Stimulated activated naive B cell treated with anti-CD40 and anti-IgM and Interleukin-4, amounts not matched to agents 10 μg/mL and 1 μg/mL and 100 μg/mL, for 72 hours (primary cell): ENCODE measurements around the gene TUT4.
A peak's percentile ranks its signal among the peaks of the same experiment; 100 is the strongest.

Experiments
- ATAC-seq, 2 donors: fragments of 150-1000 bp; cut with Tn5 transposase; replicated peaks; 2 replicates each; pipeline ENCODE4 v1.10.0; 2021; ENCODE audit warnings: moderate library complexity in 1 of 2
- DNase-seq: peaks from one replicate; pipeline ENCODE4 v3.0.0; 2021
- H3K27ac Mint-ChIP-seq: one replicate; pipeline ENCODE4 v1.8.0; 2022; ENCODE audit warnings: mild to moderate bottlenecking, mixed read lengths
- H3K27me3 Mint-ChIP-seq, 2 donors: one replicate each; pipeline ENCODE4 v1.8.0; 2022; ENCODE audit warnings: mixed read lengths in 2 of 2
- H3K36me3 Mint-ChIP-seq, 2 donors: one replicate each; pipeline ENCODE4 v1.8.0; 2022; ENCODE audit warnings: mixed read lengths in 2 of 2, mild to moderate bottlenecking in 1 of 2
- H3K4me1 Mint-ChIP-seq, 2 donors: one replicate each; pipeline ENCODE4 v1.8.0; 2022; ENCODE audit warnings: mixed read lengths in 2 of 2, mild to moderate bottlenecking in 1 of 2
- H3K4me3 Mint-ChIP-seq, 2 donors: one replicate each; pipeline ENCODE4 v1.8.0; 2022; ENCODE audit warnings: mild to moderate bottlenecking in 2 of 2, mixed read lengths in 2 of 2, moderate library complexity in 1 of 2
- H3K9me3 Mint-ChIP-seq, 2 donors: one replicate each; pipeline ENCODE4 v1.8.0; 2022; ENCODE audit warnings: mixed read lengths in 2 of 2, mild to moderate bottlenecking in 1 of 2

TUT4 gene

DNA sequence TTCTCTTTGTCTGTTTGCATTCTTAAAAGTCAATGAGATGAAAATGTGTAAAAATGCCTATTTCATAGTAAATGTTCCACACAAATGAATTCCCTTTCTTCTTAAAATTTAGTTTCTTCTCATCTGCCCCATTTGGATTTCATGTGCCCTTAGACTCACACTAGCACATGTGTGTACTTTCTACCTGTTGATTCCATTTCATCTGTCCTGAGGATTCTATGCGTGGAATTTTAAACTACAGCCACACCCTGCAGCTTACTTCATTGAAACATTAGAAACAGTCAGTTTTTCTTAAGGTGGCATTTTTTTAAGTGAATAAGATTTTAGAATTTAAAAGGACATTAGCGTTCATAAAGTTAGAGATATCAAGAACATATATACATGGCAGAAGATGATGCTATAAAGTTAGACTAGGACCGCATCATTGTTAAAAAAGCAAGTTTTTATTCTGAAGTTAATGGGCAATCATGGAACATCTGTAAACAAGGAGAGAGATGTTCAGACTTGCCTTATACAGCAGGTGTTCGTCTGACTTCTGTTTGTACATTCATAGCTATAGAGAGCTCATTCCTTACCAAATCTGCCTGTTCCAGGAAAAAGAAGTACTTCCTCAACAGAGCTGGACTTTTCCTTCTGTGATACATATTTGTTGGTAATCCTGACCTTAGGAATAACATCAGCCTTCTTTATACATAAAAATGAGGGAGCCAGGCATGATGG lies 3.9 kb upstream of the TUT4 start:
- Mint-ChIP-seq H3K36me3 (no peaks in the 10 kb centered on the region), H3K4me3 (no peak overlapping the region), H3K9me3 (no peaks in the 10 kb centered on the region), H3K27me3 (no peaks in the 10 kb centered on the region), H3K4me1 (peaks cover 1 to 10% of the 10 kb centered on the region in 2 donors), H3K27ac (no peak overlapping the region)
- DNase-seq (no peak), ATAC-seq (no peak)

DNA sequence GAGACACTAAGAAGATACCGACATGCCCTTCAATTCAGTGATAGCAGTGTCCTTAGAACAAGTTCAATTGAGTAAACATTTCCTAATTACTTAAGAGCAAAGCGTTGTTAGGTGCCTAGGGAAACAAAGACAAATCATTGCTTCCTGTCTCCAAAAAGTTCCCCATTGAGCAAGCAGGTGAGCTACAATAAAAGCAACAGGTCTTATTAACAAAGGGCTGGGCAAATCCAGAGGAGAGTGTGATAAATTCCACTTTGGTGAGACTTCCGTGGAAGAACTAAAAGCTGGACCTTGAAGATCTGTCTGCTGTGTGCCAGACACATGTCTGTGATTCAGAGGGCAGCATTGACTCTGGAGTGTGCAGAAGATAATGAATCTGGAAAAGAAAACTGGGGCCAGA lies 1.9 kb upstream of the TUT4 start:
- DNase-seq (no peak), ATAC-seq (no peak)
- Mint-ChIP-seq H3K9me3 (no peaks in the 10 kb centered on the region), H3K36me3 (no peaks in the 10 kb centered on the region), H3K27ac (peak overlapping the region; percentile 33), H3K4me1 (peaks cover 4 to 19% of the 10 kb centered on the region in 2 donors), H3K4me3 (peak overlapping the region in 1 of 2 donors; percentile 53), H3K27me3 (no peaks in the 10 kb centered on the region)

DNA sequence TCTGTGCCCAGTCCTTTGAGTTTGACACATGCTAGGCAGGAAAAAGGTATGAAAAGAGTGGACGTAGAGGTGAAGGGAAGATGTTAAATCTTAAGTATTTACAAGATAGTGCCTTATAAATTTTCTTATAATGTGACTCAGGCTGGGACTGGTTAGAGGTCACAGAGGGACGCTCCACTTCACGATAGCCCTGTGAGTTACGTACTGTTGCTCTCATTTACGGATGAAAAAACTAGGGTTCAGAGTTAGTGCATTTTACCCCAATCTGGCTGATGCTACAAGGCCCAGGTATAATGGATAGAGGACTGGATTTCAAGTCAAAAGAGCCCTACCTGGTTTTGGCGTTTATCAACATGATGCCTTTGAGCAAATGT lies 1.4 kb upstream of the TUT4 start:
- Mint-ChIP-seq H3K9me3 (no peaks in the 10 kb centered on the region), H3K27ac (peak overlapping the region; percentile 77), H3K4me3 (peak overlapping the region in 1 of 2 donors; percentile 79), H3K36me3 (peaks cover 0 to 2% of the 10 kb centered on the region in 2 donors), H3K4me1 (peaks cover 8 to 24% of the 10 kb centered on the region in 2 donors), H3K27me3 (no peaks in the 10 kb centered on the region)
- DNase-seq (no peak), ATAC-seq (no peak)

DNA sequence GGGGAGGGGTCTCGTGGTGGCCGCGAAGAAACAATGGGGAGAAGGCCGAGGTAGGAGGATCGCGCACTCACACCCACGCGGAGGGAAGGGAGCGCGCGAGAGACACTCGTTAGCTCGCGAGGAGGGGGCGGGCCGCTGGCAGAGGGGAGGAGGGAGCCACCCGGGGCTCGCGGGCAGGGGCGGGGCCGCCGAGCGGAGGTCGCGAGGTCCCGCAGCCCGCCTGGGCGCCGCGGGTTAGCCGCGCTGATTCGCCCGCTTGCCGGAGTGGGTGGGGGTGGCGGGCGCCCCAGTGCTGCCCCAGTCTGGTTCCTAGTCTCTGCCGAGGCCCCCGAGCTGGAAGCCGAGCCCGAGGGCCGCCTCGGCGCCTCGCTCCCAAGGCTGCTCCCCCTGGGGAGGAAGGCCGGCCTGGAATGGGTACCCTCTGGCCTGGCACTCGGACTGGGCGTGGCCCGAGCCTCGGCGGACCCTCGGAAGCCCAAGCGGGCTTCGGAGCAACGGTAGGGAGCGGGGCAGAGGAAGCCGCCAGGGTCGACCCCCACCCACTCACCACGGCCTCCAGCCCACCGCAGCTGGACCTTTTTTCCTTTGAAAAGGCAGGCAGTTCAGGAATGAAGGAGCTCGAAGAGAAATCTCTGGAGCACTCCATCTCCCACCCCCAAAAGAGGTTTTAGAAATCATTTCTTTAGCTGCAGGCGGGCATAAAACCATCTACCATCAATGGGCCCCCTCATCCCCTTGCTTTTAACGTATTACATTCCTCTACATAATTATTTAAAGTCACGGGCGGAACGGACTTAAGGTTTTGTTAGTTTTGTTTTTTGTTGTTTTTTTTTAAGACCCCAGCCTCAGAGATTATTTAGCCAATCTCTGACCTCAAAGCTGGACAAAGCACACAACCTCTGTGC lies 722 bp upstream of the TUT4 start:
- Mint-ChIP-seq H3K9me3 (no peaks in the 10 kb centered on the region), H3K4me1 (peaks cover 15 to 31% of the 10 kb centered on the region in 2 donors), H3K27ac (peak overlapping the region; percentile 77), H3K4me3 (peak overlapping the region in 1 of 2 donors; percentile 79), H3K36me3 (peaks cover 0 to 5% of the 10 kb centered on the region in 2 donors), H3K27me3 (no peaks in the 10 kb centered on the region)
- ATAC-seq (peak; percentile 76 to 83), DNase-seq (peak; percentile 86)

DNA sequence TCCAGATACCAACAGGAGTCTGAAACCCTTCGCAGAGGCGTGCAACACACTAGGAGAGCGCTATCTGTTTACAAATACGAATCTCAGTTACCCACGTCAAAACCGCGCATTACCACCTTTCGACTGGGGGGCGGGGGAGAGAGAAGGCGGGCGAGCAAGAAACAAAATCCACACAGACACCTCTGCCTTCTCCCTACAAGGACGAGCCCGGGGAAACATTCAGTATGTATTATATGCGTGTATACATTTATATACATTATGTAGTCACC lies 722 bp downstream of the TUT4 start:
- H3K4me3 Mint-ChIP-seq = no peak overlapping the region

DNA sequence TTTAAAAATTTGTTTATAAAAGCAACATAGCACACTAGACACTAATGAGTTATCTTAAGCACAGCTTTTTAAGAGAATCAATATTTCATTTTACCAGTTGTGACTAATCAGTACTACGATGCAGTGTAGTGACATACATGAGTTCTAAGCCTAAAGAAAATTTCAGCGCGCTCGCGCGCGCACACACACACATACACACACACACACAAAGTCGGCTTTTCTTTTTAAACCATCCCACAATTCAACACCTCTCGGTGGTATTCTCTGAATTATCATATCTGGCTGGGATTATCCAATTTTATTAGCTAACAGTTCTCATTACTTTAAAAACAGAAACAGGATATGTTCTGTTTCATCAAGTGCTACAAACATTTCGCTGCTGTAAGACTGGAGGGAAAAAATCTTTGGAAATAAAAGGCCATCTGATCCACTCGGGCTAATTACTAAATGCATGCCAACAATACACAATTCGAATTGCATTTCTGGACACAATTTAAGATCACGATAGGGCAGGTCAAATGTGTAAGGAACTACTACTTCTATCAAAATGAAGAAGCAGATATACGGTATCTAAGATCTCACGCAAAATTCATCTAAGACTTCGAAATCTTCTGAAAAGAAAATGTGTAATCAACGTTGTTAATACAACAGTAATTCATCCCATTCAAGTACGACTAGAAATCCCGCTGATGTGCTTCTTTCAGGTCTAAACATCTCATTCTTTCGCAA lies 1.2 kb downstream of the TUT4 start:
- peaks cover 0 to 9% of the 10 kb centered on the region in 2 donors for H3K36me3 Mint-ChIP-seq
- H3K27ac Mint-ChIP-seq = no peak overlapping the region
- no peaks in the 10 kb centered on the region for H3K9me3 Mint-ChIP-seq
- no peaks in the 10 kb centered on the region for H3K27me3 Mint-ChIP-seq
- no peak for ATAC-seq
- peaks cover 21 to 45% of the 10 kb centered on the region in 2 donors for H3K4me1 Mint-ChIP-seq
- no peak overlapping the region for H3K4me3 Mint-ChIP-seq
- DNase-seq = no peak

More for the DNA sequence above, 722 bp downstream of the TUT4 start:
- Mint-ChIP-seq H3K9me3 (no peaks in the 10 kb centered on the region), H3K4me1 (peaks cover 18 to 40% of the 10 kb centered on the region in 2 donors), H3K27me3 (no peaks in the 10 kb centered on the region), H3K27ac (no peak overlapping the region), H3K36me3 (peaks cover 0 to 5% of the 10 kb centered on the region in 2 donors)
- DNase-seq (peak; percentile 57), ATAC-seq (peak; percentile 54 to 61)

DNA sequence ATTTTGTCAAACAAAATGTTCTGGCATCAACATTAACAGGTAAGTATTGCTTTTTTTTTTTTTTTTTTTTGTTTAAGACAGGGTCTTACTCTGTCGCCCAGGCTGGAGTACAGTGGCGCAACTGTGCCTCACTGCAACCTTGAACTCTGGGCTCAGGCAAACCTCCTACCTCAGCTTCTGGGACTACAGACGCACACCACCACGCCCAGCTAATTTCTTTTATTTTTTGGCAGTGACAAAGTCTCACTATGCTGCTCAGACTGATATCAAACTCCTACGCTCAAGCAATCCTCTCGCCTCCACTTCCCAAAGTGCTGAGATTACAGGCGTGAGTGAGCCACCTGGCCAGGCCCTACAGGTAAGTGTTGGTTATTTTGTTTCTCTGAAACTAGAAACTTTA lies 2.4 kb downstream of the TUT4 start:
- Mint-ChIP-seq H3K27ac (no peak overlapping the region), H3K27me3 (no peaks in the 10 kb centered on the region), H3K4me1 (peaks cover 23 to 52% of the 10 kb centered on the region in 2 donors), H3K36me3 (peaks cover 4 to 13% of the 10 kb centered on the region in 2 donors), H3K9me3 (peaks cover 0 to 2% of the 10 kb centered on the region in 2 donors), H3K4me3 (peak overlapping the region; percentile 34 to 47)
- DNase-seq (no peak), ATAC-seq (no peak)

DNA sequence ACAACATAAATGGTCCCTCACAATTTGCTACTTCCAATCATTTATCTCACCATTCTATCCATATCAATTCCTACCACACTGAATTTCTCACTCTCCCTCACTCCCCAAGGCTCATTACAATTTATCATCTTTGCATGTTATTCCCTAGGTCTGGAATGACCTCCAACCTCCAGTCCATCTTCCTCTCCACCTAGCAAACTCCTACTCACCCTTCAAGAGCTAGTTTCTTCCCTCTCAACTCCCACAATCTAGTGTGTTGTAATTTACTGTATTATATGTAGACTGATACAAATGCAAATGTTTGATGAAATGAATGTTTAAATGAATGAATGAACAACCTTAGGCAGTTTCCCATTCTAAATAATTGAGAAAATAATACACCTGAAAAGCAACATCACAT lies 3.6 kb downstream of the TUT4 start:
- H3K4me1 Mint-ChIP-seq = peaks cover 23 to 52% of the 10 kb centered on the region in 2 donors
- no peak for DNase-seq
- ATAC-seq = no peak
- peak overlapping the region; percentile 48 for H3K27ac Mint-ChIP-seq
- H3K27me3 Mint-ChIP-seq = no peaks in the 10 kb centered on the region
- peaks cover 0 to 2% of the 10 kb centered on the region in 2 donors for H3K9me3 Mint-ChIP-seq
- peaks cover 7 to 20% of the 10 kb centered on the region in 2 donors for H3K36me3 Mint-ChIP-seq
- peak overlapping the region; percentile 5 to 36 for H3K4me3 Mint-ChIP-seq

DNA sequence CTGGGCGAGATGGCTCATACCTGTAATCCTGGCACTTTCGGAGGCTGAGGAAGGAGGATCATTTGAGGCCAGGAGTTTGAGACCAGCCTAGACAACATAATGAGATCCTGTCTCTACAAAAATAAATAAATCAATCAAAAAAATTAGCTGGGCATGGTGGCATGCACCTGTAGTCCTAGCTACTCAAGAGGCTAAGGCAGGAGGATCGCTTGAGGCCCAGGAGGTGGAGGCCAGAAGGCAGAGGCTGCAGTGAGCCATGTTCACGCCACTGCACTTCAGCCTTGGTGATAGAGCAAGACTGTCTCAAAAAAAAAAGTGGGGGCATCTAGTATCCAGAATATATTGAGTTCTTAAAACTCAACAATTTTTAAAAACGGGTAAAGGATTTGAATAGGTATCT lies 6.0 kb downstream of the TUT4 start:
- DNase-seq = no peak
- H3K27ac Mint-ChIP-seq = no peak overlapping the region
- H3K4me1 Mint-ChIP-seq = peaks cover 23 to 47% of the 10 kb centered on the region in 2 donors
- H3K9me3 Mint-ChIP-seq = peaks cover 6 to 10% of the 10 kb centered on the region in 2 donors
- ATAC-seq = no peak
- H3K4me3 Mint-ChIP-seq = no peak overlapping the region
- no peaks in the 10 kb centered on the region for H3K27me3 Mint-ChIP-seq
- H3K36me3 Mint-ChIP-seq = peaks cover 19 to 40% of the 10 kb centered on the region in 2 donors

DNA sequence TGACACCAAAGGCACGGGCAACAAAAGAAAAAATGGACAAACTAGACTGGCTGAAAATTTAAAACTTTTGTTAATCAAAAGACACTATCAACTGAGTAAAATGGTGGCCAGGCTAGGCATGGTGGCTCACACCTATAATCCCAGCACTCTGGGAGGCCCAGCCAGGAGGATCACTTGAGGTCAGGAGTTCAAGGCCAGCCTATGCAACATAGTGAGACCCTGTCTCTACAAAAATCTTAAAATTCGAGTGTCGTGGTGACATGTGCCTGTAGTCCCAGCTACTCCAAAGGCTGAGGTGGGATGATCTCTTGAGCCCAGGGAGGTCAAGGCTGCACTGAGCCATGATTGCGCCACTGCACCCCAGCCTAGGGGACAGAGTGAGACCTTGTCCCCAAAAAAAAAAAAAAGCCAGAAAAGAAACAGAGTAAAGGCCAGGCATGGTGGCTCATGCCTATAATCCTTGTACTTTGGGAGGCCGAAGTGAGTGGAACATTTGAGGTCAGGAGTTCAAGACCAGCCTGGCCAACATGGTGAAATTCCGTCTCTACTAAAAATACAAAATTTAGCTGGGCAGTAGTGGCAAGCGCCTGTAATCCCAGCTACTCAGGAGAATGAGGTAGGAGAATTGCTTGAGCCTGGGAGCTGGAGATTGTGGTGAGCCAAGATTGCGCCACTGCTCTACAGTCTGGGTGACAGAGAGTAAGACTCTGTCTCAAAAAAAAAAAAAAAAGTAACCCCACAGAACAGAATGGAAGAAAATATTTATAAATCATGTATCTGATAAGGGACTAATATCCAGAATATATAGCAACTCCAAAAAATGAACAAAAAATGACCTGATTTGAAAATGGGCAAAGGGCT lies 8.0 kb downstream of the TUT4 start:
- no peaks in the 10 kb centered on the region for H3K27me3 Mint-ChIP-seq
- peaks cover 33 to 49% of the 10 kb centered on the region in 2 donors for H3K36me3 Mint-ChIP-seq
- no peak overlapping the region for H3K27ac Mint-ChIP-seq
- peaks cover 8 to 12% of the 10 kb centered on the region in 2 donors for H3K9me3 Mint-ChIP-seq
- DNase-seq (no peak), ATAC-seq (no peak)
- H3K4me1 Mint-ChIP-seq = peaks cover 21 to 44% of the 10 kb centered on the region in 2 donors
- no peak overlapping the region for H3K4me3 Mint-ChIP-seq

DNA sequence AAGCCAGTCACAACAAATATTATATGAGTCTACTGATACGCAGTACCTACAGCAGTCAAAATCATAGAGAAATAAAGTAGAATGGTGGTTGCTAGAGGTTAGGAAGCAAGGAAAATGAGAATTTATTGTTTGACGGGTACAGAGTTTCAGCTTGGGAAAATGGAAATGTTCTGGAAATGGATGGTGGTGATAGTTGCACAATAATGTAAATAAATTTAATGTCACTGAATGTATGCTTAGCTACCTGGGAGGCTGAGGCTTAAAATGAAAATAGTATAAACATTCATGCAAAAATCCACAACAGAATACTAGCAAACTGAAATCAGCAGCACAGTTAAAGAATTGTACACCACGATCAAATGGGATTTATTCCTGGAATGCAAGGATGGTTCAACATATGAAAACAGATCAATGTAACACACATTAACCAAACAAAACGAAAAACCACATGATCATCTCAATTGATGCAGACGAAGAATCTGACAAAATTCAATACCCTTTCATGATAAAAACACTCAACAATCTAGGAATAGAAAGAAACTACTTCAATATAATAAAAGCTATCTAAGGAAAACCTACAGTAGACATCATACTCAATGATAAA lies 10.7 kb downstream of the TUT4 start:
- Mint-ChIP-seq H3K9me3 (peaks cover 8 to 12% of the 10 kb centered on the region in 2 donors), H3K4me3 (no peak overlapping the region), H3K4me1 (peaks cover 16 to 46% of the 10 kb centered on the region in 2 donors), H3K36me3 (peaks cover 40 to 58% of the 10 kb centered on the region in 2 donors), H3K27ac (peak overlapping the region; percentile 17), H3K27me3 (no peaks in the 10 kb centered on the region)
- ATAC-seq = no peak
- no peak for DNase-seq

DNA sequence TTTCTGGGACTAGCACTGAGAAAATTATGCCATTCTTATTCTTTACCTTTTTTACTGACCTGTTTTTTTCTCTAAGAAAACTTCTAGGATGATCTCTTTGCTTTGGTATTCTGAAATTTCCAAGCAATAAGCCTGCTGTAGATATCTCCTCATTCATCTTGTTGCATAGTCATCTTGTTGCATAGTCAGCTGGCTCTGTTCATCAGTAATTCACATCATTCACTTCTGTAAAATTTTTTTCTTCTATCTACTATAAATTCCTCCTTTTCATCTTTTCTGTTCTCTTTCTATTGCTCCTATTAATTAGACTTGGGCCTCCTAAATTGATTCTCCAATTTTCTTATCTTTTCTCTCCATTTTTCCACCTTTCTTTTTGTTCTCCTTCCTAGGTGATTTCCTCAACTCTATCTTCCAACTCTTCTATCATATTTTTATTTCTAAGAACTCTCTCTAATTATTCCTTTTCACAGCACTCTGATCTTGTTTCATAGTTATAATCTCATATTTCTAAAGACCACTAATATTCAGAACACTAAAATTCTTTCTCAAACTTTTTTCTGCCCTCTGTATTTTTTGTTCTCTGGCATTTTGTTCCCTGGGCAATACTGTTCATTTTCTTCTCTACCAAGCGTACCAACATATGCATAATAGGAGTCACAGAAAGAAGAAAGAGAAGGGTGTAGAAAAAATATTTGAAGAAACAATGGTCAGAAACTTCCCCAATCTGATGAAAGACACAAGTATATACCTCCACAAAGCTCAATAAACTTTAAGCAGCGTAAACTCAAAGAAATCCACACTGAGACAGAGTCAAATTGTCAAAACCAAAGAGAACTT lies 17.7 kb downstream of the TUT4 start:
- peaks cover 24 to 33% of the 10 kb centered on the region in 2 donors for H3K36me3 Mint-ChIP-seq
- no peaks in the 10 kb centered on the region for H3K27me3 Mint-ChIP-seq
- H3K9me3 Mint-ChIP-seq = peaks cover 0 to 5% of the 10 kb centered on the region in 2 donors
- H3K4me1 Mint-ChIP-seq = peaks cover 27 to 76% of the 10 kb centered on the region in 2 donors
- H3K4me3 Mint-ChIP-seq = no peak overlapping the region
- DNase-seq = no peak
- ATAC-seq = no peak
- H3K27ac Mint-ChIP-seq = no peak overlapping the region
